Omental fat pad (tissue), 4 donors: ENCODE results near the gene PNLIPRP3. TPM values are rescaled to one million over a fixed set of nuclear protein-coding genes. Genes with fewer than 3 reads are reported as not detected.

ENCODE experiments used
- ATAC-seq: fragments of 150-250 bp; one replicate; pipeline ENCODE4 v1.9.1; 2016; ENCODE audit warnings: mild to moderate bottlenecking, moderate library complexity; ENCODE audit not compliant: low FRiP score
- DNase-seq: peaks from one replicate; pipeline ENCODE4 v3.0.0-alpha.2; 2019; ENCODE audit warnings: low spot score
- CTCF ChIP-seq, 3 donors: fragments of 450-650 bp; IDR thresholded peaks; one replicate each; pipeline ENCODE4 v1.5.1; 2016 to 2017; ENCODE audit warnings: antibody characterized with exemption in 3 of 3, mild to moderate bottlenecking in 3 of 3, moderate library complexity in 2 of 3
- total RNA-seq, 4 donors: library from RNA; depleted of rRNA; stranded (reverse); fragments of >200 nt; gene quantifications; one replicate each; pipeline ENCODE4 v1.1.0, GENCODE V29; 2016

PNLIPRP3 gene
- total RNA-seq, 4 donors from 2014 or later = 0.31 to 0.63 TPM; not detected in 2

DNA sequence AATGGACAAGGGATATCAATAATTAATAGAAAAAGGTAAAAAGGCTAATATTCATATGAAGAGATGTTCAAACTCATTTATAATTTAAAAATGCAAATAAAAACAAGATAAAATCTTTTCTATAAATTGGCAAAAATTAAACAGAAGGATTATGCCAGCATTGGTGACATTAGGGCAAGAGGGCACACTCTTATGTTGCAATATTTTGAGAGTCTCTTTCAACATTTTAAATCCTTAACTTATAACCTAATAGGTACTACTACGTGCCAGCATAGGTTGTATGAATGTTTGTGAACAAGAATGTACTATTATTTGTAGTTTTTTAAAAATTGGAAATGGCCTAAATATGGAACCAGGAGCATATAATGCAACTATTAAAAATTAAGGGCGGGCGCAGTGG, 24.8 kb upstream of the PNLIPRP3 start:
- no peak for TF ChIP-seq CTCF (IDR thresholded peaks at IDR 0.05)
- no peak for DNase-seq
- ATAC-seq = no peak

DNA sequence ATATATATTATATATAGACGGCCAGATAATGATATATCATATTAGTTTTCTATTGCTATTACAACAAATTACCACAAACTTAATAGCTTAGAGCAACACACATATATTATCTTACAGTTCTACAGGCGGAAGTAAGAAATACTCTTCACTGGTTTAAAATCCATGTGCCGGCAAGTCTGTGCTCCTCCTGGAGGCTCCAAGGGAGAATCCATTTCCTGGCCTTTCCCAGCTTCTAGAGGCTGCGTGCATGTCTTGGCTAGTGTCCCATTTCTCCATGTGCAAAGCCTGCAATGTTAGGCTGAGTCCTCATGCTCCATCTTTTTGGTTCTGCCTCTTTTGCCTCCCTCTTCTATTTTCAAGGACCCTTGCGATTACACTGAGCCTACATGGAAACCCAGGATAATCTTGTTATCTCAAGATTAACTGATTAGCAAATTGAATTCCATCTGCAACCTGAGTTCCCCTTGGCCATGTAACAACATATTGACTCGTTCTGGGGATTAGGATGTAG, 23.9 kb upstream of the PNLIPRP3 start:
- no peak for TF ChIP-seq CTCF (IDR thresholded peaks at IDR 0.05)
- DNase-seq = no peak
- no peak for ATAC-seq

GRCh38 chr10:116408719-116409118, 18.9 kb upstream of the PNLIPRP3 start:
- TF ChIP-seq CTCF (IDR thresholded peaks at IDR 0.05) = no peak
- DNase-seq (no peak), ATAC-seq (no peak)

- TF ChIP-seq CTCF (IDR thresholded peaks at IDR 0.05) = no peak
- no peak for ATAC-seq
- no peak for DNase-seq
Observed at GRCh38 chr10:116410351-116410750, 17.3 kb upstream of the PNLIPRP3 start.

GRCh38 chr10:116417821-116418220, 9.8 kb upstream of the PNLIPRP3 start:
- ATAC-seq (no peak), DNase-seq (no peak)
- TF ChIP-seq CTCF (IDR thresholded peaks at IDR 0.05) = no peak

- no peak for DNase-seq
- no peak for ATAC-seq
- no peak for TF ChIP-seq CTCF (IDR thresholded peaks at IDR 0.05)
Observed at GRCh38 chr10:116418389-116418788, 9.3 kb upstream of the PNLIPRP3 start.

- DNase-seq (no peak), ATAC-seq (no peak)
- TF ChIP-seq CTCF (IDR thresholded peaks at IDR 0.05) = no peak
Observed at GRCh38 chr10:116421815-116422214, 5.8 kb upstream of the PNLIPRP3 start.
